Measurements from ENCODE around the gene MSL1. TPM values are rescaled to one million over a fixed set of nuclear protein-coding genes. Genes with fewer than 3 reads are reported as not detected.

Gene MSL1
- total RNA-seq, 2 experiments from 2014 or later, result 81.7 to 89.6 TPM

DNA sequence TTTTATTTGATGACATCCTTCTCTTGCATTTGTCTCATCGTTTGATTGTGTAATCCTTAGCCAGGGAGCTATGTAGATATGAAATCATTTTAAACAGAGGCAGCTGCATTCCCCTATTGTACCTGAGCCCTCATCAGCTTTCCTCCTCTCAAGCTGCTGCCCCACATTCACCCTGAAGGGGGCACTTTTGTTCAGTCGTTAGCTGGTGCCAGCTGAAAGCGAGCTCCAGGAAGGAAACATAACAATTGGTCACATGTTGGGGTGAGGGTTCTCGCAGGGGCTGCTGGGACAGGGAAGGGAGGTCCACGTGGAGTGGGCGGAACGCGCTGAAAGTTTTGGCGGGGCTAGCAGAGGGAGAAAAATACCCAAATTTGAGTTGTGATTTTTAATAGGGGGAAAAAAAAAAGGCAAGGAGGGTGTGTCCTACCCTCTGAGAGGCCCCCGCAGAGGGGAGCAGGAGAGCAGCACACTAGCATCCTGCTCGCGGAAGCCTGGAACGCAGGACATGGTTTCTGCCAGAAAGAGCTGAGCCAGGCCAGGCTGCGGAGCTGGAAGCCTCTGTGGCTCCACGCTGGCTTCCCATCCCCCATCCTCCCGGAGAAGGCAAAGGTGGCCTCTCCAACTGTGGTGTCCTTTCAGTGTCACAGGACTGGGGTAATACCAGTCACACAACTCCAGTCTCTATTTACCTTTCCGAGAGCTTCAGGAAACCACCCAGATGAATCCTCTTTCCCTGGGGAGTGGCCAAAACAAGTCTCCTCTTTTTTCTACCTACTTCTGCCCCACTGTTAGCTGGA lies 8.5 kb upstream of the MSL1 start:
- H3K27ac Mint-ChIP-seq, result peak overlapping the region; percentile 86
- ChIA-PET CTCF (interaction anchor here (0.6 to 6.8 kb wide), 42 partner anchors 10 to 1643 kb away, joined by 3 to 156 read pairs (median 8); partner anchors contain the start of genes CASC3, CSF3, MED24 and MSL1), POLR2A (interaction anchor here (0.6 to 2.0 kb wide), 13 partner anchors 10 to 383 kb away, joined by 3 to 34 read pairs (median 5); partner anchors contain the start of genes CASC3, MIEN1, MSL1 and NR1D1)
- H3K27me3 Mint-ChIP-seq, result no peaks in the 10 kb centered on the region
- DNase-seq (peak; percentile 96), ATAC-seq (peak; percentile 82)
- H3K9me3 Mint-ChIP-seq (ENCODE audit: low read depth), result no peaks in the 10 kb centered on the region
- peaks cover 55% of the 10 kb centered on the region for H3K4me1 Mint-ChIP-seq
- peak overlapping the region; percentile 72 for H3K4me3 Mint-ChIP-seq
- intact Hi-C loops (cut with DNase I, micrococcal nuclease), result loop anchor here (1.0 to 5.0 kb wide), 12 partner anchors 8 to 173 kb away; partner anchors contain the start of genes MSL1 (in 2 of the 2), CASC3 (in 1 of the 2), CDC6 (in 1 of the 2) and MED24 (in 1 of the 2)
- H3K36me3 Mint-ChIP-seq (ENCODE audit: low read depth), result no peaks in the 10 kb centered on the region

DNA sequence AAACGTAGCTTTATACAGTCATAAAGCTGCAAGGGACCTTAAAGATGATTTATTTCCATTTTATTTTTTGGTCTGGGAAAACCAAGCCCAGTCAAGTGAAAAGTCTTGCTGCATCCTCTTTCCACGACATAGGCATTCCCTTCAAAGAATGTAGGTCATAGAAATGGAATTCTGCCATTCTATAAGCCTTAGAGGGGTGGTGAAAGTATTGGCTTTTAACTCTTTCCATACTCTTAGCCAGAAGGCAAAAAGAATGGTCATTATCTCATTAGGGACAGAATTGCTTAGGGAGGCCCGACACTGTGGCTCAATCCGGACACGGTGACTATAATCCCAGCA lies 7.9 kb upstream of the MSL1 start:
- Mint-ChIP-seq H3K4me1 (peaks cover 51% of the 10 kb centered on the region), H3K9me3 (ENCODE audit: low read depth) (no peaks in the 10 kb centered on the region), H3K36me3 (ENCODE audit: low read depth) (no peaks in the 10 kb centered on the region), H3K4me3 (peak overlapping the region; percentile 72), H3K27me3 (no peaks in the 10 kb centered on the region), H3K27ac (peak overlapping the region; percentile 86)
- POLR2A ChIA-PET, result interaction anchor here (0.7 to 2.0 kb wide), 8 partner anchors 10 to 383 kb away, joined by 3 to 34 read pairs (median 8); partner anchors contain the start of genes CASC3, MIEN1, MSL1 and NR1D1
- no peak for ATAC-seq
- intact Hi-C loops (cut with DNase I, micrococcal nuclease), result loop anchor here (1.0 to 5.0 kb wide), 12 partner anchors 7 to 173 kb away; partner anchors contain the start of genes MSL1 (in 2 of the 2), CASC3 (in 1 of the 2), CDC6 (in 1 of the 2) and MED24 (in 1 of the 2)
- no peak for DNase-seq
- CTCF ChIA-PET, result interaction anchor here (0.7 to 6.8 kb wide), 25 partner anchors 10 to 356 kb away, joined by 3 to 156 read pairs (median 12); partner anchors contain the start of genes CASC3, CSF3, MSL1 and NR1D1

GRCh38 chr17:40115101-40115436 lies 6.7 kb upstream of the MSL1 start:
- no peak for ATAC-seq
- no peaks in the 10 kb centered on the region for H3K36me3 Mint-ChIP-seq (ENCODE audit: low read depth)

DNA sequence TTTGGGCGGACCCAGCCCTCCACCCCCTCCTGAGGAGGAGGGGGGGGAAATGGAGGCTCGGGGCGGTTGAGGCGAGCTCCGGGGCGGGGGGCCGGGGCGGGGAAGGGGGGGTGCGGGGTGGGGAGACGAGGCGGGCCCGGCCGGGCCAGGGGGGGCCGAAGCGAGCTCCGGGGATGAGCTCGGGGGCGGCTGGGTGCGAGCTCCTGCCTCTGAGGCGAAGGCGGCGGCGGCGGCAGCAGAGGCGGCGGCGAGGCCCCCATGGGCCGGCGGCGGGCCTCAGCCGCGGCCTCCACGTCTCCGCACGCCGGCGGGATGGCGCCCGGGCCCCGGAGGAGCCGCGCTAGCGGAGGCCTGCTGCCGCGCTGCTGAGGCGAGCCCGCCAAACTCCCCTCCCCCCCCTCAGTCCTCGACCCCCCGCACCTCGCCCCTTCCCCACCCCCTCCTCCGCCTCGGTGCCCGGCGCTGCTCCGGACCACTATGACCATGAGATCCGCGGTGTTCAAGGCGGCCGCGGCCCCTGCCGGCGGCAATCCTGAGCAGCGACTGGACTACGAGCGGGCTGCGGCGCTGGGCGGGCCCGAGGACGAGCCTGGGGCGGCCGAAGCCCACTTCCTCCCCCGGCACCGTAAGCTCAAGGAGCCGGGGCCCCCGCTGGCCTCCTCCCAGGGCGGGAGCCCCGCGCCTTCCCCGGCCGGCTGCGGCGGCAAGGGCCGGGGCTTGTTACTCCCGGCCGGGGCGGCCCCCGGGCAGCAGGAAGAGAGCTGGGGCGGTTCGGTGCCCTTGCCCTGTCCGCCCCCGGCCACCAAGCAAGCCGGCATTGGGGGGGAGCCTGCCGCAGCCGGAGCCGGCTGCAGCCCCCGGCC lies 596 bp downstream of the MSL1 start:
- ATAC-seq, result peak; percentile 42
- no peaks in the 10 kb centered on the region for H3K27me3 Mint-ChIP-seq
- H3K4me1 Mint-ChIP-seq, result peaks cover 29% of the 10 kb centered on the region
- H3K36me3 Mint-ChIP-seq (ENCODE audit: low read depth), result peaks cover 28% of the 10 kb centered on the region
- CTCF ChIA-PET, result interaction anchor here (0.9 to 3.6 kb wide), 9 partner anchors 9 to 143 kb away, joined by 3 to 41 read pairs (median 12); partner anchors contain the start of genes CASC3 and NR1D1
- H3K27ac Mint-ChIP-seq, result peak overlapping the region; percentile 11
- intact Hi-C loops (cut with DNase I, micrococcal nuclease), result loop anchor here (1.0 to 2.0 kb wide), 3 partner anchors 18 to 165 kb away; partner anchors contain the start of genes CASC3 (in 1 of the 2) and CDC6 (in 1 of the 2)
- POLR2A ChIA-PET, result interaction anchor here (3.6 to 4.0 kb wide), 2 partner anchors 9 to 17 kb away, joined by 21 to 22 read pairs; partner anchors contain the start of gene CASC3
- peak; percentile 63 for DNase-seq
- H3K9me3 Mint-ChIP-seq (ENCODE audit: low read depth), result no peaks in the 10 kb centered on the region
- H3K4me3 Mint-ChIP-seq, result peak overlapping the region; percentile 79

More at GRCh38 chr17:40115101-40115436, 6.7 kb upstream of the MSL1 start:
- DNase-seq, result no peak
- H3K4me1 Mint-ChIP-seq, result peaks cover 39% of the 10 kb centered on the region
- no peak overlapping the region for H3K4me3 Mint-ChIP-seq
- ChIA-PET POLR2A (no interaction called here), CTCF (interaction anchor here (0.9 to 6.8 kb wide), 8 partner anchors 8 to 102 kb away, joined by 3 to 156 read pairs (median 27); partner anchors contain the start of genes MSL1 and NR1D1)
- no peaks in the 10 kb centered on the region for H3K9me3 Mint-ChIP-seq (ENCODE audit: low read depth)
- no peaks in the 10 kb centered on the region for H3K27me3 Mint-ChIP-seq
- no peak overlapping the region for H3K27ac Mint-ChIP-seq
- intact Hi-C loops (cut with DNase I, micrococcal nuclease), result no loop called here

- DNase-seq (peak; percentile 73), ATAC-seq (peak; percentile 28)
- POLR2A ChIA-PET, result interaction anchor here (0.8 to 4.0 kb wide), 4 partner anchors 10 to 41 kb away, joined by 3 to 22 read pairs (median 12); partner anchors contain the start of gene CASC3
- CTCF ChIA-PET, result interaction anchor here (0.5 to 3.6 kb wide), 15 partner anchors 9 to 160 kb away, joined by 3 to 41 read pairs (median 6); partner anchors contain the start of genes CASC3 and NR1D1
- H3K27me3 Mint-ChIP-seq, result no peaks in the 10 kb centered on the region
- intact Hi-C loops (cut with DNase I, micrococcal nuclease), result loop anchor here (1.0 to 2.0 kb wide), 4 partner anchors 17 to 164 kb away; partner anchors contain the start of genes CASC3 (in 2 of the 2) and CDC6 (in 1 of the 2)
- peaks cover 29% of the 10 kb centered on the region for H3K4me1 Mint-ChIP-seq
- peaks cover 30% of the 10 kb centered on the region for H3K36me3 Mint-ChIP-seq (ENCODE audit: low read depth)
- H3K4me3 Mint-ChIP-seq, result peak overlapping the region; percentile 90
- H3K9me3 Mint-ChIP-seq (ENCODE audit: low read depth), result no peaks in the 10 kb centered on the region
- H3K27ac Mint-ChIP-seq, result peak overlapping the region; percentile 87
Observed at GRCh38 chr17:40122999-40123810, 1.4 kb downstream of the MSL1 start.

DNA sequence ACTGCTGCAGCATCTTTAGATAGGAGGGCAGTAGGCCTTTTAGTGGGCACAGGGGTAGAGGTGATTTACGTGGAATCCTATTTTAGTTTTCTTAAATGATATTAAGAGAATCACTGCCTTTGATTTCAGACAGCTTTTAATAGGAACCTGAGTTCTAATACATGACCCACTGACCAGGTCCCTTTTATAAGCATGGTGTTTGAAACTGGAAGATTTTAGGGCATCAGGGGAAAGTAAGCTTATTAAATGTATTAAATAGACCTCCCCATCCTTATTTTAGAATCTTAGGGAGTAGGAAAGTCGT lies 2.0 kb downstream of the MSL1 start:
- intact Hi-C loops (cut with DNase I, micrococcal nuclease), result loop anchor here (1.0 to 2.0 kb wide), 3 partner anchors 17 to 27 kb away; partner anchors contain the start of gene CASC3 (in 2 of the 2)
- POLR2A ChIA-PET, result interaction anchor here (0.7 to 4.0 kb wide), 7 partner anchors 11 to 40 kb away, joined by 3 to 22 read pairs (median 3); partner anchors contain the start of gene CASC3
- no peak for ATAC-seq
- no peak for DNase-seq
- Mint-ChIP-seq H3K4me1 (peaks cover 26% of the 10 kb centered on the region), H3K4me3 (peak overlapping the region; percentile 90), H3K36me3 (ENCODE audit: low read depth) (peaks cover 30% of the 10 kb centered on the region), H3K27me3 (no peaks in the 10 kb centered on the region), H3K27ac (peak overlapping the region; percentile 87), H3K9me3 (ENCODE audit: low read depth) (no peaks in the 10 kb centered on the region)
- CTCF ChIA-PET, result interaction anchor here (0.5 to 3.6 kb wide), 16 partner anchors 9 to 160 kb away, joined by 3 to 41 read pairs (median 6); partner anchors contain the start of genes CASC3 and NR1D1

DNA sequence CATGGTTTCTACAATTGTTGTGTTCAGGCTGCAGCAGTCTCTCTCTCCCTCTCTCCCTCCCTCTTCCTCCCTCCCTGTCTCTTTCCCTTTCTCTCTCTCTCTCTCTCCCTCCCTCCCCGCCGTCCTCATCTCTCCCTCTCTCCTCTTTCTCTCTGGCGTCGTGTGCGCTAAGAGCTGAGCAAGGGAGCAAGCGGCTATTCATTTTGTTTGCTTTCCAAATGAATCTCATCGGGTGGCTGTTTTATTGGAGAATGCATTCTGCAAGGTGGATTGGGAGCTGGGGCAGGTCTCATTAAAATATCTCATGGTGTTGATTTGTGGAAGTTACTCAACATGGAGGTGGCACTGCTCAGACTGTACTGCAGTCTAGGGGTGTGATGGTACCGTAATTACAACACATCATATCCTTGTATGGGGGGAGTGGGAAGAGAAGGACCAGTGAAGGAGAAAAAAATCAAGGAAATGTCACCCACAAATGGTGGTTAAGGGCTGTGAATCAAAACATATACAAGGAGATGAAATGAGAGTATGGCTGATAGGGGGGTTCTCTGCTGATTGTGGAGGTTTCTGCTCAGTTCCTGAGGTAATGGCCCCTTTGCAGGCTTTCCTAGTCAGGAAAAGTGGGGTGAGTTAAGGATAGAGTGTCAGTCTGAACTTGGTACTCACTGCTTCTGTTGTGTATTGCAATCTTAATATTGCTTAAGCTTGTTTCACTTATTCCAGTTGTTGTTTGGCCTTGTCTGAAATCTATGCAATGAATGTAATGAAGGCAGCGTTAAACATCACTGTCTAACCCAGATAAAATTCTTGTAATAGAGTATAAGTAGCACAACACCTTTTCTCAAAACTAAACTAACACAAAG lies 2.7 kb downstream of the MSL1 start:
- Mint-ChIP-seq H3K9me3 (ENCODE audit: low read depth) (no peaks in the 10 kb centered on the region), H3K27ac (peak overlapping the region; percentile 80), H3K4me3 (peak overlapping the region; percentile 90), H3K36me3 (ENCODE audit: low read depth) (peaks cover 36% of the 10 kb centered on the region), H3K4me1 (peaks cover 26% of the 10 kb centered on the region), H3K27me3 (no peaks in the 10 kb centered on the region)
- ATAC-seq (no peak), DNase-seq (peak; percentile 14)
- ChIA-PET POLR2A (interaction anchor here (0.7 to 4.0 kb wide), 6 partner anchors 11 to 40 kb away, joined by 3 to 22 read pairs (median 5); partner anchors contain the start of gene CASC3), CTCF (interaction anchor here (0.5 to 3.6 kb wide), 14 partner anchors 8 to 159 kb away, joined by 3 to 41 read pairs (median 7); partner anchors contain the start of genes CASC3 and NR1D1)
- intact Hi-C loops (cut with DNase I, micrococcal nuclease), result no loop called here

DNA sequence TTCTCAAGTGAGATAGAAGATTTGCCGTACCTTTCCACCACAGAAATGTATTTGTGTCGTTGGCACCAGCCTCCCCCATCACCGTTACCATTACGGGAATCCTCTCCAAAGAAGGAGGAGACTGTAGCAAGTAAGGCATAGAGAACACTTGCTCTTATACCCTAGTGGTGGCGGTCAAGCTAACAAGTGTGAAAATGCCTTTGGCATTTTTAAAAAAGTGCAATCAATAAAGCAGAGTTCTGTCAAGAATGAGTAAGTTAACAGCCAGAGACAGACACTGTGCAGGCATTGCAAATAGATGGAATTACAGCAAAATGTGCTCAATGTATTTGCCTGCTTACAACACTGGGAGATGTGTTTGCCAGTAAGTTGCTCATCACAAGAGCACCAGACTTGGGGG lies 7.7 kb downstream of the MSL1 start:
- H3K27ac Mint-ChIP-seq, result no peak overlapping the region
- no peaks in the 10 kb centered on the region for H3K27me3 Mint-ChIP-seq
- peaks cover 65% of the 10 kb centered on the region for H3K36me3 Mint-ChIP-seq (ENCODE audit: low read depth)
- H3K4me3 Mint-ChIP-seq, result no peak overlapping the region
- H3K9me3 Mint-ChIP-seq (ENCODE audit: low read depth), result no peaks in the 10 kb centered on the region
- CTCF ChIA-PET, result interaction anchor here (1.0 to 3.3 kb wide), 2 partner anchors 17 to 47 kb away, joined by 3 to 18 read pairs; no protein-coding TSS in a partner anchor
- POLR2A ChIA-PET, result interaction anchor here (0.8 kb wide), 1 partner anchor 1252 kb away, joined by 11 read pairs; no protein-coding TSS in a partner anchor
- DNase-seq (no peak), ATAC-seq (no peak)
- peaks cover 12% of the 10 kb centered on the region for H3K4me1 Mint-ChIP-seq
- intact Hi-C loops (cut with DNase I, micrococcal nuclease), result no loop called here

- no peaks in the 10 kb centered on the region for H3K27me3 Mint-ChIP-seq
- H3K36me3 Mint-ChIP-seq (ENCODE audit: low read depth), result peaks cover 70% of the 10 kb centered on the region
- H3K9me3 Mint-ChIP-seq (ENCODE audit: low read depth), result no peaks in the 10 kb centered on the region
- H3K4me3 Mint-ChIP-seq, result no peak overlapping the region
- ChIA-PET CTCF (interaction anchor here (1.0 to 3.3 kb wide), 4 partner anchors 9 to 38 kb away, joined by 3 to 18 read pairs (median 4); no protein-coding TSS in a partner anchor), POLR2A (interaction anchor here (0.8 kb wide), 1 partner anchor 1253 kb away, joined by 11 read pairs; no protein-coding TSS in a partner anchor)
- intact Hi-C loops (cut with DNase I, micrococcal nuclease), result no loop called here
- DNase-seq (no peak), ATAC-seq (no peak)
- H3K4me1 Mint-ChIP-seq, result peaks cover 11% of the 10 kb centered on the region
- peak overlapping the region; percentile 62 for H3K27ac Mint-ChIP-seq
Observed at GRCh38 chr17:40130352-40131042, 8.7 kb downstream of the MSL1 start.
